CD8-positive, alpha-beta memory T cell (primary cell): ENCODE results near the gene EEA1. TPM values are rescaled to one million over a fixed set of nuclear protein-coding genes. Genes with fewer than 3 reads are reported as not detected.
"Not testable (repeated sequence)": the region's sequence is repeated elsewhere in the genome, so short reads cannot be mapped to it uniquely, and the experiment has no call there.

Experiments used
- CTCF ChIA-PET: fragments of 350-600 bp; sonication (Branson Sonifier 250); formaldehyde crosslinking; loops from one replicate; lab custom pipeline; 2021; ENCODE audit warnings: antibody characterized with exemption; lab: Charles Lee
- POLR2A ChIA-PET: fragments of 350-600 bp; sonication (Branson Sonifier 250); formaldehyde crosslinking; loops from one replicate; lab custom pipeline; 2021; ENCODE audit warnings: antibody characterized with exemption; lab: Charles Lee
- DNase-seq, 5 donors: peaks; one replicate each; pipeline versions ENCODE4 v3.0.0 to v3.0.0-alpha.2; 2020 to 2022; ENCODE audit warnings: mixed read lengths in 1 of 5
- H3K27ac ChIP-seq: one replicate; pipeline ENCODE4 v1.7.0; 2013; ENCODE audit warnings: low read depth, mild to moderate bottlenecking, low read length, moderate library complexity
- H3K27me3 ChIP-seq: 2 replicates; pipeline ENCODE4 v1.7.0; 2013; ENCODE audit warnings: low read length, mild to moderate bottlenecking; ENCODE audit not compliant: insufficient read depth, poor library complexity, severe bottlenecking
- H3K36me3 ChIP-seq: 2 replicates; pipeline ENCODE4 v1.7.0; 2013; ENCODE audit warnings: mild to moderate bottlenecking, low read length, moderate library complexity; ENCODE audit not compliant: insufficient read depth
- H3K4me1 ChIP-seq: 2 replicates; pipeline ENCODE4 v1.7.0; 2013; ENCODE audit warnings: mild to moderate bottlenecking, low read length, moderate library complexity; ENCODE audit not compliant: insufficient read depth
- H3K4me3 ChIP-seq: 2 replicates; pipeline ENCODE4 v1.7.0; 2013; ENCODE audit warnings: mild to moderate bottlenecking, low read length
- H3K9me3 ChIP-seq: 2 replicates; pipeline ENCODE4 v1.7.0; 2013; ENCODE audit warnings: mild to moderate bottlenecking, low read length
- H3K27ac Mint-ChIP-seq, 8 donors: one replicate each; pipeline ENCODE4 v1.8.0; 2020 to 2021; ENCODE audit warnings: mixed read lengths in 8 of 8, mild to moderate bottlenecking in 6 of 8, inconsistent platforms in 3 of 8, moderate library complexity in 3 of 8
- H3K27me3 Mint-ChIP-seq, 2 donors: one replicate each; pipeline ENCODE4 v1.8.0; 2020 to 2021; ENCODE audit warnings: mixed read lengths in 2 of 2, mild to moderate bottlenecking in 1 of 2, moderate library complexity in 1 of 2
- H3K36me3 Mint-ChIP-seq, 3 donors: one replicate each; pipeline ENCODE4 v1.8.0; 2020 to 2021; ENCODE audit warnings: mixed read lengths in 3 of 3, inconsistent platforms in 1 of 3, mild to moderate bottlenecking in 1 of 3
- H3K4me1 Mint-ChIP-seq, 3 donors: one replicate each; pipeline ENCODE4 v1.8.0; 2020 to 2021; ENCODE audit warnings: mixed read lengths in 3 of 3, inconsistent platforms in 1 of 3, mild to moderate bottlenecking in 1 of 3
- H3K4me3 Mint-ChIP-seq, 7 donors: one replicate each; pipeline ENCODE4 v1.8.0; 2020 to 2021; ENCODE audit warnings: mixed read lengths in 7 of 7, mild to moderate bottlenecking in 6 of 7, moderate library complexity in 4 of 7, inconsistent platforms in 2 of 7
- H3K9me3 Mint-ChIP-seq, 5 donors: one replicate each; pipeline ENCODE4 v1.8.0; 2020 to 2022; ENCODE audit warnings: mixed read lengths in 5 of 5, mild to moderate bottlenecking in 3 of 5, moderate library complexity in 2 of 5, inconsistent platforms in 1 of 5
- polyA plus RNA-seq: library from polyadenylated mRNA; unstranded; fragments of 300-500 nt; fragmentation: Illumina TruSeq; gene quantifications from one replicate; pipeline ENCODE4 v1.2.3, GENCODE V29; 2021
- total RNA-seq, 2 experiments: library from RNA; stranded (reverse); gene quantifications; one replicate each; pipeline ENCODE4 v1.2.3, GENCODE V29; 2021

EEA1 gene
- total and polyA plus RNA-seq, 3 experiments from 2014 or later, result 9.3 to 23.6 (median 21.5) TPM

DNA sequence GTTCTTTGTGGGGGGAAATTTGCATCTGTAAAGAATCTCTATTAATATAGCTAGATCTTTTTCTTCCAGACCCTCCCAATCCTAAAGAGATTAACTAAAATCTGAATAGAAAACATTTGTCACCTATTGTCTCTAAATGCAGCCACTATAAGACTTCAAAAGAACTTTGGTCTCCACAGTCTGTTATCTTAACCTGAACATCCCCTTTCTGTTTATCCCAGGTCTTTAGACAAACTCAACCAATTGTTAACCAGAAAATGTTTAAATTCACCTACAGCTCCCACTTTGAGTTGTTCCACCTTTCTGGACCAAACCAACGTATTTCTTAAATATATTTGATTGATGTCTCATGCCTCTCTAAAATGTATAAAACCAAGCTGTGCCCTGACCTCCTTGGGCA, 35.3 kb upstream of the EEA1 start:
- H3K27me3 ChIP-seq, H3K4me3 ChIP-seq, H3K4me1 ChIP-seq, H3K4me3 Mint-ChIP-seq, H3K9me3 ChIP-seq, DNase-seq, H3K9me3 Mint-ChIP-seq, H3K27ac Mint-ChIP-seq, POLR2A ChIA-PET, H3K4me1 Mint-ChIP-seq, H3K27me3 Mint-ChIP-seq, H3K27ac ChIP-seq, CTCF ChIA-PET, H3K36me3 ChIP-seq, H3K36me3 Mint-ChIP-seq: not testable (repeated sequence)

DNA sequence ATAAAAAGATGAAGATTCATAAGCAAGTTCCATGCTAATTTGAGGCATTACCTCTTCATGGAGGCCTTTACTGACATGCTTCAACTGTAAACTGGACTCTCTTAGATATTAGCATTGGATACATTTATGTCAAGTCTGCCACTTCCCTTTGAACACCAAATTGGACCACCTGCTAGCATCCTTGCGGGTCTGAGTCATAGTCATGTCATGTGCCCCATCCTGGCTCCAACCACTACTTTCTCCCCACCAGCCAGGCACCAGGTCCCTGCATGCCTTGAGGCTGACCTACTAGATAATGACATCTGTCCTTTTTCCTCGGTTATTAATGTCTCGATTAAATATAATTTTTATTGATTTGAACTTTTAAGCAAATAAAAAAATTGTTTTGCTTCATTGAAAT, 32.9 kb upstream of the EEA1 start:
- H3K27ac ChIP-seq, result no peak overlapping the region
- no peak for DNase-seq
- peaks cover 2 to 4% of the 10 kb centered on the region in 2 donors for H3K27me3 Mint-ChIP-seq
- POLR2A ChIA-PET, result no interaction called here
- no peak overlapping the region for H3K27ac Mint-ChIP-seq
- no peaks in the 10 kb centered on the region for H3K36me3 Mint-ChIP-seq
- no peaks in the 10 kb centered on the region for H3K4me1 ChIP-seq
- CTCF ChIA-PET, result no interaction called here
- no peaks in the 10 kb centered on the region for H3K4me1 Mint-ChIP-seq
- H3K4me3 ChIP-seq, result no peak overlapping the region
- no peaks in the 10 kb centered on the region for H3K9me3 Mint-ChIP-seq
- no peak overlapping the region for H3K4me3 Mint-ChIP-seq
- no peaks in the 10 kb centered on the region for H3K9me3 ChIP-seq
- H3K27me3 ChIP-seq, result no peaks in the 10 kb centered on the region
- H3K36me3 ChIP-seq, result no peaks in the 10 kb centered on the region

DNA sequence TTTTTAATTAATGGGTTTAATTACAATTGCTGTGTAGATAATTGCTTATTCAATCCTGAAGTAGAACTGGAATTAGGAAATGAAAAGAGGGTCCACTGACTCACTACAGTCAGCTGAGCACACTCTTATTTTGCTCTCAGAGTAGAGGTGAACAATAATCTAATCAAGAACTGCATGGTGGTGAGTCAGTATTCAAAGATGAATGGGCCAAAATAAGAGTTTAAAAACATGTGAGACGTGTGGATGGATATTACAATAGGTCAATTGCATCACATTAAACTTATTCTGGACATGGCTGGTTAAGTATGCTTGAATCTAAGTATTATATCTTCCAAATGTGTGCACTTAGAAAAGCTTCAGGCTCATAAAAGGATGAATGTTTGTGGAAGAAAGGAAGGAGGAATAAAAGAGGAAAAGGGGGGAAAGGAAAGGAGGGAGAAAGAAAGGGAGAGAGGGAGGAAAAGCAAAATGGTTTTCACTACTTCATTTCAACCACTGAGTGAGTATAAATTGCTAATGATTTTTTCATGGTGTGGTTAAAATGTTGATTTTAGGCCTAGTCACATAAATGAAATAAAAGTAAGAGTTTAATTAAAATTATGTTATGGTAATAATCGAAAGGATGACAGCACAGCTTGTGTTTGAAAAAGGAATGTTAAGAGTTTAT, 27.0 kb upstream of the EEA1 start:
- Histone ChIP-seq H3K27me3 (no peaks in the 10 kb centered on the region), H3K27ac (no peak overlapping the region), H3K4me1 (no peaks in the 10 kb centered on the region), H3K36me3 (no peaks in the 10 kb centered on the region), H3K4me3 (no peak overlapping the region), H3K9me3 (no peaks in the 10 kb centered on the region)
- Mint-ChIP-seq H3K36me3 (no peaks in the 10 kb centered on the region), H3K27me3 (peaks cover 1 to 3% of the 10 kb centered on the region in 2 donors), H3K27ac (peak overlapping the region in 1 of 8 donors; percentile 16), H3K9me3 (no peaks in the 10 kb centered on the region), H3K4me3 (no peak overlapping the region), H3K4me1 (no peaks in the 10 kb centered on the region)
- no peak for DNase-seq
- POLR2A ChIA-PET, result no interaction called here
- CTCF ChIA-PET, result no interaction called here

DNA sequence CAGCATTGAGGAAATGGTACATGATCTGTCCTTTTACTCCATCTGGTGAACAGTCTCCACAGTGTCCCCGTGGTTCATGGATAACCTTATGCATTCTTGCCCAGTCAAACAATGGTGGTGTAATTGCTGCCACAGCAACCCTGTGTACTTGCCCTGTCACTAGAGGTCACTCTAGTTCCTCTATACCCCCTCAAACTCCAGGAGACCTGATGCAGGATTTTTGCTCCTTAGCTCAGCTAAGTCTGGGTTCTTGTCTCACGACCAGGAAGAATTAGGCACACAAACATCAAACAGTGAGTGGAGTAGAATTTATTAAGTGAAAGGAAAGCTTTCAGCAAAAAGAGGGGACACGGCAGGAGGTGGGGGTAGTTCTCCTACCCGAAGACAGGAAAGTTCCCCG, 24.7 kb upstream of the EEA1 start:
- Histone ChIP-seq H3K27me3 (no peaks in the 10 kb centered on the region), H3K4me3 (no peak overlapping the region), H3K9me3 (no peaks in the 10 kb centered on the region), H3K36me3 (no peaks in the 10 kb centered on the region), H3K4me1 (no peaks in the 10 kb centered on the region), H3K27ac (no peak overlapping the region)
- Mint-ChIP-seq H3K9me3 (no peaks in the 10 kb centered on the region), H3K27ac (peak overlapping the region in 2 of 8 donors; percentile 13 to 27), H3K36me3 (no peaks in the 10 kb centered on the region), H3K4me3 (no peak overlapping the region), H3K4me1 (no peaks in the 10 kb centered on the region), H3K27me3 (peaks cover 2 to 7% of the 10 kb centered on the region in 2 donors)
- ChIA-PET CTCF (no interaction called here), POLR2A (no interaction called here)
- DNase-seq, result no peak

DNA sequence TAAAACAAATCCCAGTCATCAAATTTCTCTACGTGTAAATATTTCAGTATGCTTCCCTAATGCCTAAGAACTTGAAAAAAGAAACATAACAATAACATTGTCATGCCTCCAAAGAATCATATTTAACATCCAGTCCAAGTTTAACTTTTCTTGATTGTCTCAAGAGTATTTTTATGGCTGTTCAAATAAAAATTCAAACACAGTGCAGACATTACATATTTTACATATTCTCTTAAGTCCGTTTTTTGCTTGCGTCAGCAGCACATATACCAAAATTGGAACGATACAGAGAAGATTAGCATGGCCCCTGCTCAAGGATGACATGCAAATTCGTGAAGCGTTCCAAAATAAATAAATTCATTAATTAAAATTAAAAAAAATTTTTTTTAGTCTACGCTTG, 23.3 kb upstream of the EEA1 start:
- Histone ChIP-seq H3K27ac (no peak overlapping the region), H3K9me3 (no peaks in the 10 kb centered on the region), H3K27me3 (no peaks in the 10 kb centered on the region), H3K4me3 (no peak overlapping the region), H3K4me1 (no peaks in the 10 kb centered on the region), H3K36me3 (no peaks in the 10 kb centered on the region)
- no peaks in the 10 kb centered on the region for H3K9me3 Mint-ChIP-seq
- no peaks in the 10 kb centered on the region for H3K4me1 Mint-ChIP-seq
- H3K4me3 Mint-ChIP-seq, result no peak overlapping the region
- ChIA-PET POLR2A (no interaction called here), CTCF (no interaction called here)
- peaks cover 0 to 5% (median 0%) of the 10 kb centered on the region in 3 donors for H3K36me3 Mint-ChIP-seq
- peaks cover 2 to 7% of the 10 kb centered on the region in 2 donors for H3K27me3 Mint-ChIP-seq
- no peak for DNase-seq
- no peak overlapping the region for H3K27ac Mint-ChIP-seq

DNA sequence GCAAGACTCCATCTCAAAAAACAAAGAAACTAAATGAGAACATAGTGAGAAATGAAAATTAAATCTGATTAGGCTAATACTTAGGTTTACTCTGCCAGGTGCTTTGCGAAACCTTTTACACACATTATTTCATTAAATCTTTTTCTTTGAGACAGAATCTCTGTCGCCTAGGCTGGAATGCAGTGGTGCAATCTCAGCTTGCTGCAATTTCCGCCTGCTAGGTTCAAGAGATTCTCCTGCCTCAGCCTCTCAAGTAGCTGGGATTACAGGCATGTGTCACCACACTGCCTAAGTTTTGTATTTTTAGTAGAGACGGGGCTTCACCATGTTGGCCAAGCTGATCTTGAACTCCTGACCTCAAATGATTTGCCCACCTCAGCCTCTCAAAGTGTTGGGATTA, 21.9 kb upstream of the EEA1 start:
- H3K4me3 Mint-ChIP-seq, result no peak overlapping the region
- H3K27ac ChIP-seq, result no peak overlapping the region

DNA sequence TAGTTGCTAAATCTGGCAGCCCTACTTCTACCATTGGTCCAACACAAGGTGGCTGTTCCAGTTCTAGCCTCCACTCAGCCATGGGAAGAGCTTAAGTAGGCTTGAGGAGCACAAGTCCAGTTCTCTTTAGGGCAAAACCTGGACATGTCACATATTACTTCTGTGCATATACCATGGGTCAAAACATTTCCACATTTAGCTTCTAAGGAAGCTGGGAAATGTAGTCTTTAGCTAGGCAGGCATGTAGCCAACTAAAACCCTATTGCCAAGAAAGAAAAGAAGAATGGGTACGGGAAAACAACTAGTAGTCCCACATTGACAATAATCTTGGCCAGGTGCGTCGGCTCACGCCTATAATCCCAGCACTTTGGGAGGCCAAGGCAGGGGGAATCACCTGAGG, 20.9 kb upstream of the EEA1 start:
- H3K4me1 Mint-ChIP-seq, result no peaks in the 10 kb centered on the region
- no peak overlapping the region for H3K4me3 ChIP-seq
- H3K27ac ChIP-seq, result no peak overlapping the region
- H3K36me3 Mint-ChIP-seq, result peaks cover 0 to 5% (median 0%) of the 10 kb centered on the region in 3 donors
- no peak overlapping the region for H3K27ac Mint-ChIP-seq
- H3K4me3 Mint-ChIP-seq, result no peak overlapping the region
- ChIA-PET CTCF (no interaction called here), POLR2A (no interaction called here)
- no peaks in the 10 kb centered on the region for H3K9me3 Mint-ChIP-seq
- H3K27me3 ChIP-seq, result no peaks in the 10 kb centered on the region
- H3K4me1 ChIP-seq, result no peaks in the 10 kb centered on the region
- H3K27me3 Mint-ChIP-seq, result peaks cover 9 to 21% of the 10 kb centered on the region in 2 donors
- no peaks in the 10 kb centered on the region for H3K9me3 ChIP-seq
- no peak for DNase-seq
- H3K36me3 ChIP-seq, result no peaks in the 10 kb centered on the region

More for the DNA sequence above, 21.9 kb upstream of the EEA1 start:
- peaks cover 0 to 5% (median 0%) of the 10 kb centered on the region in 3 donors for H3K36me3 Mint-ChIP-seq
- peaks cover 5 to 14% of the 10 kb centered on the region in 2 donors for H3K27me3 Mint-ChIP-seq
- H3K27ac Mint-ChIP-seq, result no peak overlapping the region
- CTCF ChIA-PET, result interaction anchor here (0.7 kb wide), 1 partner anchor 37 kb away, joined by 3 read pairs; no protein-coding TSS in a partner anchor
- POLR2A ChIA-PET, result no interaction called here
- DNase-seq, result no peak
- H3K4me3 ChIP-seq, result no peak overlapping the region
- H3K9me3 ChIP-seq, result no peaks in the 10 kb centered on the region
- H3K36me3 ChIP-seq, result no peaks in the 10 kb centered on the region
- H3K4me1 ChIP-seq, result no peaks in the 10 kb centered on the region
- H3K4me1 Mint-ChIP-seq, result no peaks in the 10 kb centered on the region
- H3K27me3 ChIP-seq, result no peaks in the 10 kb centered on the region
- no peaks in the 10 kb centered on the region for H3K9me3 Mint-ChIP-seq

DNA sequence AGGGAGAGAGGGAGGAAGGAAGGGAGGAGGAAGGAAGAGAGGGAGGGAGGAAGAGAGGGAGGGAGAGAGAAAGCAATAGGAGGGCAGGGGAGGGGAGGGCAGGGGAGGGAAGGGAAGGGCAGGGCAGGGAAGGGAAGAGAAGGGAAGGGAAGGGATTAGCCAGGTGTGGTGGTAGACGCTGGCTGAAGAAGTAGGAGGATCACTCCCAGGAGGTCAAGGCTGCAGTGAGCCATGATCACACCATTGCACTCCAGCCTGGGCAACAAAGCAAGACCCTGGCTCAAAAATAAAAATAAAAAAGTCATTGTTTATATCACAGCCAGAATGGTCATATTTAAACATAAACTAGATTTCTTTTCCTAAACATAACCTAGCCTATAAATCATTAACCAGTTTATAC, 20.4 kb upstream of the EEA1 start:
- Mint-ChIP-seq H3K27ac (no peak overlapping the region), H3K4me3 (no peak overlapping the region), H3K4me1 (no peaks in the 10 kb centered on the region), H3K27me3 (peaks cover 9 to 21% of the 10 kb centered on the region in 2 donors), H3K36me3 (peaks cover 0 to 5% (median 0%) of the 10 kb centered on the region in 3 donors), H3K9me3 (no peaks in the 10 kb centered on the region)
- Histone ChIP-seq H3K4me1 (no peaks in the 10 kb centered on the region), H3K36me3 (no peaks in the 10 kb centered on the region), H3K9me3 (no peaks in the 10 kb centered on the region), H3K27ac (no peak overlapping the region), H3K4me3 (no peak overlapping the region), H3K27me3 (no peaks in the 10 kb centered on the region)
- ChIA-PET CTCF (no interaction called here), POLR2A (no interaction called here)
- DNase-seq, result no peak
